ENCODE measurements around the gene GRK6. TPM values are rescaled to one million over a fixed set of nuclear protein-coding genes. Genes with fewer than 3 reads are reported as not detected.

Gene GRK6
- total RNA-seq, 2 donors from 2014 or later: 27.3 to 33.3 TPM

DNA sequence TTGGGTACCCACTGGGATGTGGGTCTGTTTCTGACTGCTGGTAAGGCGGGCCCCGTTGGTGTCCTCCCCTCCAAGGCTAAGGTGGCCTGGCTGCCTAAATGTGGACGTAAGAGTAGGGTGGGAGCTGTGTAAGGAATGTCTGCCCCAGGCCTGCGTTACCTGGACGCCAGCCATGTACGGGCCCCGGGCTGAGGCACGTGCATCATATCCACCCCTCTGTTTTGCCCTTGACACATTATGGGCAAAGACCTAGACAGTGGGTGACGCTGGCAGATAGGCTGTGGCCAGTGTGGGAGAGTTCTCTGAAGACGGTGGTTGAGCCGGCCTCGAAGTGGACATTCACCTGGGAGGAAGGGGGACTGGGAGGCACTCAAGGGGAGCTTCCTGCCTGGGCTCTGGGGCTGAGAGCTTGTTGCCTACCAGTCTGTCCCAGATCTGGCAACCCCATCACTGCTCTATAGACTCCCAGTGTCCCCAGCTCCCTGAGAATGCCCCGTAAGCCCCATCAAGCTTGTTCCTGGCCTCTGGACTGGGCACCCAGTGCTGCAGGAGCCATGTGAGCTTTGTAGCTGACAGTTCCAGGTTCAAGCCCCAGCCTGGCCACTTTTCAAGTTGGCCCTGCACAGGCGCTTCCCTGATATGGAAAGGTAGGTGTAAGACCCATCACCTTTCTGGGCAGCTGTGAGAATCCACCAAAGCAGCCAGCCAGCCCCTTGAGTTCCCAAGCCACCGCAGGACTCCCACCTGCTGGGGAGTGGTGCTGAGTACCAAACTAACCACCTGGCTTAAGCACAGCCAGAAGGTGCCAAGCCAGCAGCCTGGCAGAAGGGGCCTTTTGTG lies 16.9 kb downstream of the GRK6 start:
- H3K4me3 ChIP-seq: no peak overlapping the region
- no peak for ATAC-seq (ENCODE audit: insufficient number of reproducible peaks, low FRiP score, low read depth)
- no peak for DNase-seq (ENCODE audit: low spot score)
- H3K27ac ChIP-seq: no peak overlapping the region
- H3K27me3 ChIP-seq (replicated peaks; ENCODE audit: insufficient read depth): no peaks in the 10 kb centered on the region
- TF ChIP-seq, protein P1, sequence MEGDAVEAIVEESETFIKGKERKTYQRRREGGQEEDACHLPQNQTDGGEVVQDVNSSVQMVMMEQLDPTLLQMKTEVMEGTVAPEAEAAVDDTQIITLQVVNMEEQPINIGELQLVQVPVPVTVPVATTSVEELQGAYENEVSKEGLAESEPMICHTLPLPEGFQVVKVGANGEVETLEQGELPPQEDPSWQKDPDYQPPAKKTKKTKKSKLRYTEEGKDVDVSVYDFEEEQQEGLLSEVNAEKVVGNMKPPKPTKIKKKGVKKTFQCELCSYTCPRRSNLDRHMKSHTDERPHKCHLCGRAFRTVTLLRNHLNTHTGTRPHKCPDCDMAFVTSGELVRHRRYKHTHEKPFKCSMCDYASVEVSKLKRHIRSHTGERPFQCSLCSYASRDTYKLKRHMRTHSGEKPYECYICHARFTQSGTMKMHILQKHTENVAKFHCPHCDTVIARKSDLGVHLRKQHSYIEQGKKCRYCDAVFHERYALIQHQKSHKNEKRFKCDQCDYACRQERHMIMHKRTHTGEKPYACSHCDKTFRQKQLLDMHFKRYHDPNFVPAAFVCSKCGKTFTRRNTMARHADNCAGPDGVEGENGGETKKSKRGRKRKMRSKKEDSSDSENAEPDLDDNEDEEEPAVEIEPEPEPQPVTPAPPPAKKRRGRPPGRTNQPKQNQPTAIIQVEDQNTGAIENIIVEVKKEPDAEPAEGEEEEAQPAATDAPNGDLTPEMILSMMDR (IDR thresholded peaks at IDR 0.05): no peak
- no peaks in the 10 kb centered on the region for H3K9me3 ChIP-seq
- peaks cover 20% of the 10 kb centered on the region for H3K36me3 ChIP-seq
- peaks cover 20 to 27% of the 10 kb centered on the region in 2 donors for H3K4me1 ChIP-seq (ENCODE audit: control insufficient read depth in 1 of 2, low read depth in 2 of 2)

DNA sequence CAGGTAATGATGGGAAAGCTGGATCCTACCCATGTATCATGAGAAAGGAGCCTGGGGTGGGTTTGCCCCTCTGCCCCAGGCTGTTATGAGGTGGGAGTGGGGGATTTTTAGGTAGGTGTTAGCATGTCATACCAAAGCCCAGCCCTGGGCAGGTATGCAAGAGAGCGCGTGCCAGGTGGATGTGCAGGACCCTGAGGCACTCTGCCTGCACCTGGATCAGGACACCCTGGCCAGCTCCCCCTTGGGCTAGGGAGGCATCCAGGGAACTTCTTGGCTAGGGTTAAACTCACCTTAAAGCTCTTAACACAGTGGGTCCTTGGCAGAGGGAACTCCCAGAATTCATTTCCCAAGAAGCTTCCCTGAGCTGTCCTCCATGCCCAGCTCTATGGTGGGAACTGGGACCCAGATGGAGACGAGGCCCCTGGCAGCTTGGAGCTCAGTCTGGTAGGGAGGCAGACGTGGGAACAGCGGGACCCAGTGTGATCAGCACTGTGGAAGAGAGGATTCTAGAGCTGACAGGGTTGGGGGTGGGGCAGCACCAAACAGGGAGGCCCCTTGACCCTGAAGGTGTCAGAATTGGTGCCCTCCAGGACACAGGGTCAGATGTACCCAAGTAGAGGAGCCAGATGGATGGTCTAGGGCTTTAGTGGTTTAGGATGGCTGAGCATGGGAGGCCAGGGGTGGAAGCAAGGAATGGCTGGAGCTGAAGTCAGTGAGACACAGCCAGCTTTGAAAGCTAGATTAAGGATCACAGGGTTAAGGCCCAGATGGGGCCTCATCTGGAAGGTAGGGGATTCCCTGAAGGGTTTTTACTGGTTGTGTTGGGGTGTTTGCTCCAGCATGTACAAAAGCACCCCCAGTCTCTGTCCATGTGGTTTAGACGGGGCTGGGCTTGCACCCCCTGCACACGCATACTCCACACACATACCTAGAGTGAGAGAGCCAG lies 17.9 kb downstream of the GRK6 start:
- ATAC-seq (ENCODE audit: insufficient number of reproducible peaks, low FRiP score, low read depth): no peak
- H3K27me3 ChIP-seq (replicated peaks; ENCODE audit: insufficient read depth): no peaks in the 10 kb centered on the region

DNA sequence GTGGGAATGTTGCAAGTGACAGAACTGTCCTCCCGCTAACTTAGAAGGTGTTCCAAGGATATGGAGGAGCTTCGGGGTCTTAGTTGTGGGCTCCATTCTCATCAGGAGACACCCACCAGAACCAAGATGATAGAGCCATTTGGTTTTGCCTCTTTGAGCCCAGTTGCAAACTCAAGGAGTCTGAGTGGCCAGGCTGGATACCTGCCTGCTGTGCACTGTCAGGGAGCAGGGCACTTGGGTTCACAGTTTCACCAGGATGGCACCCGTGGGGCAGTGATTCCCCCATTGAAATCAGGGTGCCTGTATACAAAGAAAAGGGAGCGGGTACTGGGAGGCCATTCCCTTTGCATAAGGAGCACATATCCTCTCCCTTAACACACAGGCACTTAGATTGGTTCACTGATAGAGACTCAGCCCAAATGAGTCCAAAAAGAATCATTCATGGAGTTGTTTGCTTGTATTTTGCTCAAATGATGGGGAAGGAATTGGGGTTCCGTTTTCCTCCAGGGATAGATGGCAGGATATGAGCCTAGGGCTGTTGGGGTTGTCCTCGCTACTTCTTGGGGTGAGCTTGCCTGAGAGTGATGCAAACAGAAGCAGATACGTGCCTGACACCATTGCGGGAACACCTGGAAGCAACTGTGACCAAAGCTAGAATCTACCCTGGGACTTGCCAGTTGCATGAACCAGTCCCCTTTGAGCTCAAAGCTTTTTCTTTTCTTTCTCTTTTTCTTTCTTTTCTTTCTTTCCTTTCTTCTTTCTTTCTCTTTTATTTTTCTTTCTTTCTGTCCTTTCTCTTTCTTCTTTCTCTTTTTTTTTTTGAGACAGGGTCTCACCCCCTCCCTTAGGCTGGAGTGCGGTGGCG lies 18.8 kb downstream of the GRK6 start:
- ATAC-seq (ENCODE audit: insufficient number of reproducible peaks, low FRiP score, low read depth) (no peak), DNase-seq (ENCODE audit: low spot score) (no peak)
- H3K9me3 ChIP-seq: no peaks in the 10 kb centered on the region
- peaks cover 20 to 27% of the 10 kb centered on the region in 2 donors for H3K4me1 ChIP-seq (ENCODE audit: control insufficient read depth in 1 of 2, low read depth in 2 of 2)
- H3K36me3 ChIP-seq: peaks cover 17% of the 10 kb centered on the region
- no peaks in the 10 kb centered on the region for H3K27me3 ChIP-seq (replicated peaks; ENCODE audit: insufficient read depth)
- H3K4me3 ChIP-seq: no peak overlapping the region
- no peak overlapping the region for H3K27ac ChIP-seq
- TF ChIP-seq, protein P1 (IDR thresholded peaks at IDR 0.05): no peak

More for the DNA sequence above, 17.9 kb downstream of the GRK6 start:
- H3K4me1 ChIP-seq (ENCODE audit: control insufficient read depth in 1 of 2, low read depth in 2 of 2): peaks cover 20 to 27% of the 10 kb centered on the region in 2 donors
- no peak for DNase-seq (ENCODE audit: low spot score)
- no peak overlapping the region for H3K4me3 ChIP-seq
- peaks cover 17% of the 10 kb centered on the region for H3K36me3 ChIP-seq
- no peak overlapping the region for H3K27ac ChIP-seq
- no peaks in the 10 kb centered on the region for H3K9me3 ChIP-seq
- TF ChIP-seq, protein P1 (IDR thresholded peaks at IDR 0.05): no peak

DNA sequence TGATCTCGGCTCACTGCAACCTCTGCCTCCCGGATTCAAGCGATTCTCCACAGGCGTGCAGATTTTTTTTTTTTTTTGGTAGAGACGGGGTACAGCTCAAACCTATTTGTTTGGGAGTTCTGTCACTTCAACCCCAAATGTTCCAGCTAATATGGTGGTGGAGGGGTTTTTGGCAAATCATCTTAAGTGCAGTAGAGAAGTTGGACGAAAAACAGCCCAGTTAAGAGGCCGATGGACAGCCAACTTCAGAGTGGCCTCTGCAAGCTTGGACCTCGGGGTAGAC lies 19.4 kb downstream of the GRK6 start:
- Histone ChIP-seq H3K4me3 (peak overlapping the region; percentile 83), H3K36me3 (peaks cover 12% of the 10 kb centered on the region), H3K9me3 (no peaks in the 10 kb centered on the region), H3K27ac (no peak overlapping the region), H3K4me1 (ENCODE audit: control insufficient read depth in 1 of 2, low read depth in 2 of 2) (peaks cover 20 to 27% of the 10 kb centered on the region in 2 donors), H3K27me3 (replicated peaks; ENCODE audit: insufficient read depth) (no peaks in the 10 kb centered on the region)
- DNase-seq (ENCODE audit: low spot score) (no peak), ATAC-seq (ENCODE audit: insufficient number of reproducible peaks, low FRiP score, low read depth) (no peak)
- TF ChIP-seq, protein P1 (IDR thresholded peaks at IDR 0.05): no peak

All from thoracic aorta (tissue), 2 donors.